Gastroesophageal sphincter (tissue), 4 donors: Measurements from ENCODE around the gene FBXW8. TPM values are rescaled to one million over a fixed set of nuclear protein-coding genes. Genes with fewer than 3 reads are reported as not detected.
A peak's percentile ranks its signal among the peaks of the same experiment; 100 is the strongest.

Experiments used
- ATAC-seq: fragments of 150-250 bp; one replicate; pipeline ENCODE4 v1.9.1; 2016; ENCODE audit warnings: mild to moderate bottlenecking, moderate library complexity
- H3K27ac ChIP-seq, 4 donors: fragments of 200-600 bp; sonication (generic) in 3 of 4; 1 replicate in 3 of 4; 2 replicates in 1 of 4; pipeline ENCODE4 v1.5.1; 2016 to 2019
- H3K27me3 ChIP-seq: fragments of 200-600 bp; sonication (generic); one replicate; pipeline ENCODE4 v1.5.1; 2019
- H3K36me3 ChIP-seq, 2 donors: fragments of 200-600 bp; sonication (generic); one replicate each; pipeline ENCODE4 v1.5.1; 2019; ENCODE audit warnings: control low read depth in 1 of 2
- H3K4me1 ChIP-seq, 3 donors: fragments of 200-600 bp; sonication (generic); 1 replicate in 2 of 3; 2 replicates in 1 of 3; pipeline ENCODE4 v1.5.1; 2016 to 2019; ENCODE audit warnings: control low read depth in 2 of 3
- H3K4me3 ChIP-seq, 2 donors: fragments of 200-600 bp; sonication (generic); one replicate each; pipeline ENCODE4 v1.5.1; 2019; ENCODE audit warnings: mild to moderate bottlenecking in 1 of 2, moderate library complexity in 1 of 2
- H3K9me3 ChIP-seq, 3 donors: fragments of 200-600 bp; sonication (generic); one replicate each; pipeline ENCODE4 v1.5.1; 2017 to 2019; ENCODE audit warnings: control low read depth in 2 of 3
- EP300 ChIP-seq: sonication (generic); formaldehyde crosslinking; IDR thresholded peaks from one replicate; pipeline ENCODE4 v1.6.1; 2017; ENCODE audit warnings: antibody characterized with exemption, mild to moderate bottlenecking
- POLR2A ChIP-seq, 2 donors: fragments of 450-650 bp; IDR thresholded peaks; one replicate each; pipeline ENCODE4 v1.6.1; 2017; ENCODE audit warnings: antibody characterized with exemption in 2 of 2, mild to moderate bottlenecking in 2 of 2, moderate library complexity in 1 of 2
- POLR2AphosphoS5 ChIP-seq: sonication (generic); formaldehyde crosslinking; IDR thresholded peaks from one replicate; pipeline ENCODE4 v1.6.1; 2017; ENCODE audit warnings: antibody characterized with exemption
- WGBS, 2 donors: methylation state at CpG; one replicate each; pipeline ENCODE4 v1.1.5; 2018; ENCODE audit warnings: low coverage in 1 of 2; 5-methylcytosine and 5-hydroxymethylcytosine counted together
- total RNA-seq, 4 donors: library from RNA; depleted of rRNA; stranded (reverse); fragments of >200 nt; gene quantifications; one replicate each; pipeline ENCODE4 v1.1.0, GENCODE V29; 2016
- TF ChIP-seq, protein P1 (sequence below), 4 experiments: fragments of 200-600 bp in 2 of 4; fragments of 450-650 bp in 2 of 4; sonication (generic) in 1 of 4; IDR thresholded peaks; one replicate each; pipeline ENCODE4 v1.5.1; 2017 to 2019; ENCODE audit warnings: antibody characterized with exemption in 4 of 4, mild to moderate bottlenecking in 2 of 4, moderate library complexity in 2 of 4

The FBXW8 gene
- total RNA-seq, 4 donors from 2014 or later: 10.1 to 17.9 (median 13.7) TPM

- Histone ChIP-seq H3K9me3 (no peaks in the 10 kb centered on the region), H3K4me3 (no peak overlapping the region), H3K4me1 (peaks cover 4 to 35% (median 12%) of the 10 kb centered on the region in 3 donors), H3K27ac (no peak overlapping the region), H3K36me3 (peaks cover 0 to 16% of the 10 kb centered on the region in 2 donors), H3K27me3 (no peaks in the 10 kb centered on the region)
- ATAC-seq: no peak
- TF ChIP-seq, protein P1, sequence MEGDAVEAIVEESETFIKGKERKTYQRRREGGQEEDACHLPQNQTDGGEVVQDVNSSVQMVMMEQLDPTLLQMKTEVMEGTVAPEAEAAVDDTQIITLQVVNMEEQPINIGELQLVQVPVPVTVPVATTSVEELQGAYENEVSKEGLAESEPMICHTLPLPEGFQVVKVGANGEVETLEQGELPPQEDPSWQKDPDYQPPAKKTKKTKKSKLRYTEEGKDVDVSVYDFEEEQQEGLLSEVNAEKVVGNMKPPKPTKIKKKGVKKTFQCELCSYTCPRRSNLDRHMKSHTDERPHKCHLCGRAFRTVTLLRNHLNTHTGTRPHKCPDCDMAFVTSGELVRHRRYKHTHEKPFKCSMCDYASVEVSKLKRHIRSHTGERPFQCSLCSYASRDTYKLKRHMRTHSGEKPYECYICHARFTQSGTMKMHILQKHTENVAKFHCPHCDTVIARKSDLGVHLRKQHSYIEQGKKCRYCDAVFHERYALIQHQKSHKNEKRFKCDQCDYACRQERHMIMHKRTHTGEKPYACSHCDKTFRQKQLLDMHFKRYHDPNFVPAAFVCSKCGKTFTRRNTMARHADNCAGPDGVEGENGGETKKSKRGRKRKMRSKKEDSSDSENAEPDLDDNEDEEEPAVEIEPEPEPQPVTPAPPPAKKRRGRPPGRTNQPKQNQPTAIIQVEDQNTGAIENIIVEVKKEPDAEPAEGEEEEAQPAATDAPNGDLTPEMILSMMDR (IDR thresholded peaks at IDR 0.05): no peak
- no peak for TF ChIP-seq EP300
- TF ChIP-seq POLR2A (IDR thresholded peaks at IDR 0.05): no peak
- no peak for TF ChIP-seq POLR2AphosphoS5
- WGBS, 2 donors: 67 to 74% methylated on average over 3 to 4 of the region's 5 CpGs
These were observed 14.1 kb downstream of the FBXW8 start for GRCh38 chr12:116924558-116925453.

- Histone ChIP-seq H3K36me3 (peaks cover 0 to 23% of the 10 kb centered on the region in 2 donors), H3K4me1 (peaks cover 4 to 35% (median 12%) of the 10 kb centered on the region in 3 donors), H3K27me3 (no peaks in the 10 kb centered on the region), H3K27ac (peak overlapping the region in 2 of 4 donors; percentile 36 to 54), H3K4me3 (peak overlapping the region in 1 of 2 donors; percentile 17), H3K9me3 (no peaks in the 10 kb centered on the region)
- no peak for ATAC-seq
- TF ChIP-seq POLR2AphosphoS5 (no peak), POLR2A (IDR thresholded peaks at IDR 0.05) (no peak), EP300 (no peak)
- TF ChIP-seq, protein P1 (IDR thresholded peaks at IDR 0.05): no peak
- 20 to 27% methylated on average over 7 to 8 of the region's 8 CpGs for WGBS, 2 donors
These were observed 15.8 kb downstream of the FBXW8 start for GRCh38 chr12:116926283-116927243.

DNA sequence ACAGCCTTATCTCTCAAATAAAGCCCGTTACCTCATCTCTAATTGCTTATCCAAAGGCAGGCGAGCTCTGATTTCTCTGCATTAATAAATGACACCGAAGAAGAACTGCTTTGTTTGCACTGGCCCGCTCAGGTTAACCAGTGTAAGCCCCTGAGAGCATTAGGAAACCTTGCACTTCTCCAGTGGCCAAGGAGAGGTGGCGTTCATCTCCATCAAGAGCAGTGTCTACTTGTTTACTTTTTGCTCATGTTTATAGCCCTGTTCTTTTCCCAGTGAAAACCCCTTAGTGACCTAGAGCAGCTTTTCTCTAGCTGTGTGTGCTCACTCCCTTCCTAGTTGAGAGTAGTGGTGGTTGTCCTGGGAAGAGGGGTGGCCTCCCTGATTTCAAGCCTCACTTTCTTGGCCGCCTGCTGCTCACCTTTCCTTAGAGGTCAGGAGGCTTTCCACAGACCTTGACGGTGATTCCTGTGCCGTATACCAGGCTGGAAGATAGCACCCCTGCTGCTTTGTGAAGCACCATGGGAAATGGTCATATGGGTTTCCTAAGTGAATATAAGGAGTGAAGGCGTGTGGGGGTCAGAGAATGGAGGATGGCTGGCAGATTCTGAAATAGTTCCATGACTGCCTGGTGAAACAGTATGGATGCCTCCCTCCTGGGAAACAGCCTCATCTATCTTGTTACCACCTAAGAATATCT is 16.6 kb downstream of the FBXW8 start:
- H3K27me3 ChIP-seq: no peaks in the 10 kb centered on the region
- H3K9me3 ChIP-seq: no peaks in the 10 kb centered on the region
- H3K4me3 ChIP-seq: peak overlapping the region in 1 of 2 donors; percentile 17
- peaks cover 0 to 23% of the 10 kb centered on the region in 2 donors for H3K36me3 ChIP-seq
- no peak for ATAC-seq
- peaks cover 4 to 35% (median 12%) of the 10 kb centered on the region in 3 donors for H3K4me1 ChIP-seq
- no peak for TF ChIP-seq POLR2A (IDR thresholded peaks at IDR 0.05)
- TF ChIP-seq, protein P1 (IDR thresholded peaks at IDR 0.05): no peak
- peak overlapping the region in 2 of 4 donors; percentile 36 to 54 for H3K27ac ChIP-seq
- 0 to 53% methylated on average over 1 to 7 of the region's 9 CpGs for WGBS, 2 donors

DNA sequence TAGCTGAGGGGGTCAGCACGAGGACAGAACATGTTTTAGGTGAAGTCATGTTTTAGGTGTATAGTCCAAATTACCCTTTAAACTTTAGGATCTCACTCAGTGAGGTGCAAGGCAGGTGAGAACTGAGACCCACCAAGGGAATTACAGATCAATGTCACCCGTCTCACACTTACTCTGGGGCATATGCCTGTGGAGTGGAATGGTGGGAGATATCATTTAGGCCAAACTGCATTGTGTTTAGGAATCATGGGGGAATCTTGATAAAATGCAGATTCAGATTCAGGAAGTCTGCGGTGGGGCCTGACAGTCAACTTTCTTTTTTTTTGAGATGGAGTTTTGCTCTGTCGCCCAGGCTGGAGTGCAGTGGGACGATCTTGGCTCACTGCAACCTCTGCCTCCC is 17.8 kb downstream of the FBXW8 start:
- H3K4me3 ChIP-seq: no peak overlapping the region
- peaks cover 10 to 47% (median 17%) of the 10 kb centered on the region in 3 donors for H3K4me1 ChIP-seq
- no peak overlapping the region for H3K27ac ChIP-seq
- ATAC-seq: no peak
- no peaks in the 10 kb centered on the region for H3K27me3 ChIP-seq
- H3K36me3 ChIP-seq: peaks cover 0 to 23% of the 10 kb centered on the region in 2 donors
- 88 to 96% methylated on average over 3 to 5 of the region's 5 CpGs for WGBS, 2 donors
- H3K9me3 ChIP-seq: no peaks in the 10 kb centered on the region
- TF ChIP-seq EP300 (no peak), POLR2AphosphoS5 (no peak), POLR2A (IDR thresholded peaks at IDR 0.05) (no peak)
- TF ChIP-seq, protein P1 (IDR thresholded peaks at IDR 0.05): no peak
